ENCODE data around the gene PAPLN.
"Not testable (repeated sequence)": the region's sequence is repeated elsewhere in the genome, so short reads cannot be mapped to it uniquely, and the experiment has no call there.

Gene PAPLN, protein sequence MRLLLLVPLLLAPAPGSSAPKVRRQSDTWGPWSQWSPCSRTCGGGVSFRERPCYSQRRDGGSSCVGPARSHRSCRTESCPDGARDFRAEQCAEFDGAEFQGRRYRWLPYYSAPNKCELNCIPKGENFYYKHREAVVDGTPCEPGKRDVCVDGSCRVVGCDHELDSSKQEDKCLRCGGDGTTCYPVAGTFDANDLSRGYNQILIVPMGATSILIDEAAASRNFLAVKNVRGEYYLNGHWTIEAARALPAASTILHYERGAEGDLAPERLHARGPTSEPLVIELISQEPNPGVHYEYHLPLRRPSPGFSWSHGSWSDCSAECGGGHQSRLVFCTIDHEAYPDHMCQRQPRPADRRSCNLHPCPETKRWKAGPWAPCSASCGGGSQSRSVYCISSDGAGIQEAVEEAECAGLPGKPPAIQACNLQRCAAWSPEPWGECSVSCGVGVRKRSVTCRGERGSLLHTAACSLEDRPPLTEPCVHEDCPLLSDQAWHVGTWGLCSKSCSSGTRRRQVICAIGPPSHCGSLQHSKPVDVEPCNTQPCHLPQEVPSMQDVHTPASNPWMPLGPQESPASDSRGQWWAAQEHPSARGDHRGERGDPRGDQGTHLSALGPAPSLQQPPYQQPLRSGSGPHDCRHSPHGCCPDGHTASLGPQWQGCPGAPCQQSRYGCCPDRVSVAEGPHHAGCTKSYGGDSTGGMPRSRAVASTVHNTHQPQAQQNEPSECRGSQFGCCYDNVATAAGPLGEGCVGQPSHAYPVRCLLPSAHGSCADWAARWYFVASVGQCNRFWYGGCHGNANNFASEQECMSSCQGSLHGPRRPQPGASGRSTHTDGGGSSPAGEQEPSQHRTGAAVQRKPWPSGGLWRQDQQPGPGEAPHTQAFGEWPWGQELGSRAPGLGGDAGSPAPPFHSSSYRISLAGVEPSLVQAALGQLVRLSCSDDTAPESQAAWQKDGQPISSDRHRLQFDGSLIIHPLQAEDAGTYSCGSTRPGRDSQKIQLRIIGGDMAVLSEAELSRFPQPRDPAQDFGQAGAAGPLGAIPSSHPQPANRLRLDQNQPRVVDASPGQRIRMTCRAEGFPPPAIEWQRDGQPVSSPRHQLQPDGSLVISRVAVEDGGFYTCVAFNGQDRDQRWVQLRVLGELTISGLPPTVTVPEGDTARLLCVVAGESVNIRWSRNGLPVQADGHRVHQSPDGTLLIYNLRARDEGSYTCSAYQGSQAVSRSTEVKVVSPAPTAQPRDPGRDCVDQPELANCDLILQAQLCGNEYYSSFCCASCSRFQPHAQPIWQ

DNA sequence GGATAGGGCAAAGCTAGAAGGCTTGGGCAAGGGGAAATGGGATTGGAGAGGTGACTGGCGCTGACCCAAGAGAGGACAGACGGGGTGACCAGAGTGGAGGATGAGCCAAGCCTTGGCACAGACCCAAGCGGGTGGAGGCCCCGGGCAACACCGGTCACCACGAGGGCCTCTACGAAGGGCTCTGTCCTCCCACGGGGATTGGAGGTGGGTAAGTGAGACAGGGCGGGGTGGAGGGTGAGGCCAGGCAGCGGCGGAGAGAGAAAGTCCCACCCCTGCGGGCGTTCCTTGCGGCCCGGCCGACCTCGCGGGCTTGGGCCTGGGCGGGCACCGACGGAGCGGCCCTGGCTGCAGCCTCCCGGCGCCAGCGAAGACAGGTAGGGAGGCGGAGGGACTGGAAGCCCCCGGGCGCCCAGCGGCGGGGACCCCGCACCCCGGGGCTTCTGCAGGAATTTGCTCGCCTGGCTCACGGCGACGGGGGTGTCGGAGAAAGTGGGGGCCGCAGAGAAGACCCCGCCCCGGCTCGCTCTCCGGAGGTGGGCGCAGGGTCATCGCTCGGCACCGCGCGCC is at the start of gene PAPLN:
Gene PAPLN (plus strand): TSS at position 288 of the 567 bp plus-strand sequence. CDS start 2,273 bp downstream, outside the sequence.
- no peak for DNase-seq

DNA sequence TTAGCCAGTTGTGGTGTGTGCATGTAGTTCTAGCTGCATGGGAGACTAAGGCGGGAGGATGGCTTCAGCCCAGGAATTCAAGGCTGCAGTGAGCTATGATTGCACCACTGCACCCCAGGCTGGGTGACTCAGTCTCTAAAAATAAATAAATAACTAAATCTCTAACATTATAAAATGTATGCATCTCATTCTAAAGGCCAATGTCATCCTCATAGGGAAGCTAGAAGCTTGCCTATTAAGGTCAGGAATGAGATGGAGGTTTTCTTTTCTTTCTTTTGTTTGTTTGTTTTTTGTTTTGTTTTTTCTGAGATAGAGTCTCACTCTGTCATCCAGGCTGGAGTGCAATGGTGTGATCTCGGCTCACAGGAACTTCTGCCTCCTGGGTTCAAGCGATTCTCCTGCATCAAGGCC is 48.8 kb upstream of the PAPLN start:
- no peak for DNase-seq

DNA sequence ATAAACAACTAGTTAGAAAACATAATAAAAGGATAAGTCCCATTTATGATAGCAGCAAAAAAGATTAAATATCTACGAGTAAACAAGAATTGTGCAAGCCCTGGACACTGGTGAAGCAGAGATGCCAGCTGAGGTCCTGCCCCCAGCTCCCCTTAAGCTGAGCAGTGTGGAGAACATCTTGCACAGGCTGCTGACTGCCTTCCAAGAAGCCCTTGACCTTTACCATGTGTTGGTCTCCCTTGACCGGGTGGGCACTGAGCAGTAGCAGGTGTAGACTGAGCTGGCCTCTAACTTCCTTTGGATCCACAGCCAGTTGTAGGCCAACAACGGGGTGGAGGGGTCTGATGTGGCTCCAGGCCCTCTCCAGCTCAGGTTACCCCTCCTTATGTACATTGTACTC is 47.7 kb upstream of the PAPLN start:
- DNase-seq: no peak

DNA sequence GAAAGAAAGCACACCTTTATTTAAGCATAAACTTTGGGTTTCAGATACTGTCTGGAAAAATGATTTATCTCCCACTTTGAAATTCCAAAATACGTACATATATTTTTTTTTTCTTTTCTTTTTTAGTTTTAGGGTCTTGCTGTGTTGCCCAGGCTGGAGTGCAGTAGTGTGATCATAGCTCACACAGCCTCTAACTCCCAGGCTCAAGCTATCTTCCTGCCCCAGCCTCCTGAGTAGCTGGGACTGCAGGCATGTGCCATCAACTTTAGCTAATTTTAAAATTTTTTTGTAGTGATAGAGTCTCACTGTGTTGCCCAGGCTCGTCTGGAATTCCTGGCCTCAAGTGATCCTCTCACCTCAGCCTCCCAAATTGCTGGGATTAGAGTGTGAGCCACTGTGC is 45.9 kb upstream of the PAPLN start:
- no peak for DNase-seq

DNA sequence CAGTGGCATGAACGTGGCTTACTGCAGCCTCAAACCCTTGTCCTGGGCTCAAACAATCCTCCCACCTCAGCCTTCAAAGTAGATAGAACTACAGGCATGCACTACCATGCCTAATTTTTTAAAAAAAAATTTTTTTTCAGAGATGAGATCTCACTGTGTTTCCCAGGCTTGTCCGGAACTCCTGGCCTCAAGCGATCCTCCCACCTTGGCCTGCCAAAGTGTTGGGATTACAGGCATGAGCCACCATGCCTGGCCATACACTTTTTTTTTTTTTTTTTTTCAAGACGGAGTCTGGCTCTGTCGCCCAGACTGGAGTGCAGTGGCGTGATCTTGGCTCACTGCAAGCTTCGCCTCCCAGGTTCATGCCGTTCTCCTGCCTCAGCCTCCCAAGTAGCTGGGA is 43.0 kb upstream of the PAPLN start:
- not testable (repeated sequence) for DNase-seq

DNA sequence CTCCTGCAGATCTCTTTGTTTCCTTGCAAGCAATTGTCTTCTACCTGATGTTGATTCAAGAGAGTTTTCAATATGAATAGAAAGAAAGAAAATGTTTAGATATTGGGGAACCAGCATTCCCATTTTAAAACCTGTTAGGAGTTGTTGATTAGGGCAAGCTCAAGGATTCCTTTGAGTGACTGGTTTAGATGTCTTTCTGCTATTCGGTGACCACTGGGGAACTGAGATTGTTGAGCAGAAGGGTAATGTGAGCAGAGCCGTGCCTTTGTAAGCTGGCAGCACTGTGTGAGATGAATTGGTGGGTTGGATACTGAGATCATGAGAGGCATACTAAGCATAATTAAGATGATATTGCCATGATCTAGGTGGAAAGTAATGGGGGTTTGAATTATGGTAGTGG is 39.1 kb upstream of the PAPLN start:
- DNase-seq: no peak

DNA sequence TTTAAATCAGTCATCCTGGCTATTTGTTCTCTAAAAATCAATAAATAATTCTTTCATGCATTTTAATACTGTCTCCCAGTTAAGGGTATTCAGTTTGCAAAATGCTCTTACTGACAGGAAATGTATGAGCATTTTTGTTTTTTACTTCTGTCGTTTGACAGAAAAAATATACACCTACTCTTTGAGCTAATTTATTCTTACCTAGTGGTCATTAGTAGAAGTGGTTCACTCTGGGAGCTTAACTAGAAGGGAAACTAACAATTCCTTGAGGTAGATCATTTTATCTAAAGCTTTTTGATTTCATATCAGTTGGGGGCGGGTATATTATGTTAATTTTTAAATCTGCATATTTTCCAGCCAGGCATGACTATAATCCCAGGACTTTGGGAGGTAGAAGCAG is 33.8 kb upstream of the PAPLN start:
- DNase-seq: no peak

DNA sequence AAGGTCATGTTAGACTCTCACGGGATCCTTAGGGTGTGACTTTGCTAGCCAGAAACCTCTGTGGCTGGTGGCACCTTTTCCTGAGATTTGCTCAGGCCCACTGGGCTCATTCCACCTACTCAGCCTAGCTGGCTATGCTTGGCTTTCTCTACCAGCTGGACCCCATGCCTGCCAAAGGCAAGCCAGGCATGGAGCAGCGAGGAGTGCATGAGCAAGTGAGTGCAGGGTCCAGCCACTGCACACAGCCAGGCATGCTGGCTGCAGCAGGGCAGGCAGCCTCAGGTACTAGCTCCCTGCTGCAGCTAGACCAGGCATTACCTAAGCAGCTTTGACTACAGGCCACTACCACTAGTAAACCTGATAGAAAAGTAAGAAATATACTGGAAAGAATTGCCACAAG is 29.7 kb upstream of the PAPLN start:
- no peak for DNase-seq

DNA sequence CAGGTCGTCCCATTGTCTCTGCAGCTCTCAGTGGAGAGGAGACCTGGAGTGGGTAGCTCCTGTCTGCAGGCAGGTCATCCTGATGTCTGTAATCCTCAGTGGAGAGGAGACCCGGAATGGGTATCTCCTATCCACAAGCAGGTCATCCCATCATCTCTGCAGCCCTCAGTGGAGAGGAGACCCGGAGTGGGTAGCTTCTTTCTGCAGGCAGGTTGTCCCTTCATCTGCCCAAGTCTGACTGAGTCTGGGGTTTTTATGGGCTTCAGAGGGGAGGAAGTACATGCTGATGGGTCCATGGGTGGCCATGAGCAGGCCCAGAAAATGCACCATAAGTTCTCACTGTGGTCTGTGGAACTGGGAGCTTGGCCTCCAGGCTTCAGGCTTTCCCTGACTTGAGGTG is 28.9 kb upstream of the PAPLN start:
- DNase-seq: no peak

DNA sequence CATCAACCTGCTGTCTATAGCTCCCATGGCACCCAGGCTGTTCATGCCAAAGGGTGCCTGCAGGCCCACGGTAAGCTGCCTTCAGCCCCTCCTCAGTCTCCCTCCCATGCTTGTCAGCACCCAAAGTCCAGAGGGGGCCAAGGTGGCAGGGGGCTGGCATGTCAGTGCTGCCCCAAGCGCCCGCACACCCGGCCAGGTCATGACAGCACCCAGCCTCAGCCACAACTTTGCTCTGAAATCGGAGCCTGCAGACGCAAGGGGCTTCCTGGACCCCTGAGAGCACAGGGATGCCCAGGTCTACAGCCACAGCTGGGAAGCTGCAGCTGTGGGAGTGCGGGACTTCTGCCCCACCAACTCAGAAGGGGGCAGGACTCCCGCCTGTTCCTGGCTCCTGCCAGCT is 28.5 kb upstream of the PAPLN start:
- no peak for DNase-seq

DNA sequence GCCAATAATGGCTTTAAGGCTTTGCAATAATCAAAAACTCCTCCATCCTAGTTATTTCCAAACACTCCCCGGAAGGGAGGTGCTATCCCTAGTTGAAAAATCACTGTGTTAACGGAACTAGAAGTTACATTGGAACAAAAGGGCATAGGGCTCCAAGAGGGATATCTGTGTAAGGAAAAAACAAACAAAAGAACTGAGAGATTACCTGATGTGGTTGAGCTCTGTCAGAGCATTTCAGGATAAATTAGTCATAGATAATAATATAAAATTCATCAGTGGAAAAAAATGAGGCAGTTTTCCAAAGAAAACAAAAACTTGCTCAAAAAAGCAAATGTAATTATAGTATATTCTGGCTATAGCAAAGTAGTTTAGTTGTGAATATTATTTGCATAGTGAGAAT is 27.4 kb upstream of the PAPLN start:
- DNase-seq: no peak

DNA sequence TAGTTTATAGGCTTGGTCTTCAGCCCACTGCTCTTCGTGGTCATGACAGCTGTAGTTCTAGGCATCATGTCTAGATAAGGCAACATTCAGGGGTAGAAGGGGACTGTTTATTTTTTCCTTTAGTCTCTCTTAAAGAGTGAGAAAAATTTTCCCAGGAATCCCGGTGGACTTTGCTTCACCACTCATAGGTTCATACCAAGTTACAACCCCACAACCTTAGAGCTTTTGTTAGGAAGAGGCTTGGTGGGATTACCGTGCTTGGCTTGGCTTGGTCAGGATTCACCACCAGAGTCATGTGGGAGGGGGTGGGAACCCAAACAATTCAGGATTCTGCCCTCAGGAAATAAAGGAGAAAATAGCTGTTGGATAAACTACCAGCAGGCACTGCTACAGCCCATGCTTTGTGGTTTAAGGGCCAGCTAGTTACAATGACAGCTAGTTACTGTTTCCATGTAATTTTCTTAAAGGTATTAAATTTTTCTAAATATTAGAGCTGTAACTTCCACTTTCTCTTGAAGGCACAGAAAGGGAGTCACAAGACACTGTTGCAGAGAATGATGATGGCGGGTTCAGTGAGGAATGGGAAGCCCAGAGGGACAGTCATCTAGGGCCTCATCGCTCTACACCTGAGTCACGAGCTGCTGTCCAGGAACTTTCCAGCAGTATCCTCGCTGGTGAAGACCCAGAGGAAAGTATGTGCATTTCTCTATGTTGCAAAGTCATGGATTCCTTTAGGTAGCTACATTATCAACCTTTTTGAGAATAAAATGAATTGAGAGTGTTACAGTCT is 25.9 kb upstream of the PAPLN start:
- no peak for DNase-seq

DNA sequence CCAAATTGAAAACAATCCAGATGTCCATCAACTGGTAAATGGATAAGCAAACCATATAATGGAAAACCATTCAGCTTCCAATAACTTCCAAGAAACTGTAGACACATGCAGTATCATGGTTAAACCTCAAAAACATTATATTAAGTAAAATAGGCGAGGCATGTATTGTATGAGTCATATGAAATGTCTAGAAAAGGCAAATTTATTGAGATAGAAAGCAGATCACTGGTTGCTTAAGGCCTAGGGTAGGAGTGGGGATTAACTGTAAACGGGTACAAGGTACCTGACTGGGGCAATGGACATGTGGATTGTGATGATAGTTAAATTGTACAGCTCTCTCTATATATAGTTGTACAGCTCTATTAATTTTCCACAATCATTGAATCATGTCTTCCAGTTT is 21.3 kb upstream of the PAPLN start:
- DNase-seq: no peak

DNA sequence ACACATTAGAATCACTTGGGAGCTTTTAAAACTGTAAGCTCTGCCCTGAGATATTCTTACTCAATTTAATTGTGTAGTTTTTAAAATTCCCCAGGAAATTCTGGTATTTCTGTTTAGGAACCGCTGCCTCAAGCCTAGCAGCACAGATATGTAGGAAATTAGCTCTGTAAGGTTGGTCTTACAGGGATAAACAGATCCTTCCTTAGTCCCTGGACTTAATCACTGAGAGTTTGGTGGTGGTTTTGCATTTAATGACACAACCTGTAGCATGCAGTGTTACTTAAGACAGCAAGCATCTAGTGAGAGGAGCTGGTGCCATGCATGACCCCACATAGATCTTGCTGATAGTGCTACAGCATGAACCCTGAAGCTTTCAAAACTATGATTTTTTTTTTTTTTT is 19.9 kb upstream of the PAPLN start:
- no peak for DNase-seq

DNA sequence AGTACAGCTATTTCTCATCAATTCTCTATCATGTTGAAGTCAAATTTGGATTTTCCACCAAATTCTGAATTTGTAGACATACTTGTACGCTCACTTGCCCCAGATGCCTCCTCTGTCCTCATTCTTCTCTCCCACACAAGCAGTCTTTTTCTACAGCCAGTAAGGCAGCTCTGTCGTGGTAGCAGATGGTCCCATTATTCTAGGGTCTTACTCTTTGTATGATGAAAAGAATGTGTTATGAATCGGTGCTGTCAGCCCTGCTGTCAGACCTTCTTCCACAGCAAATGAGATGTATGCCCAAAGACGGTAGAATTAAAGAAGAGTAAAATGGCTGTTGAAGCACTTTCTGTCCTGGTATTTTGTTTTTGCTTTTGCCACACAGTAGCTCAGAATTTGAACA is 17.2 kb upstream of the PAPLN start:
- DNase-seq: no peak

DNA sequence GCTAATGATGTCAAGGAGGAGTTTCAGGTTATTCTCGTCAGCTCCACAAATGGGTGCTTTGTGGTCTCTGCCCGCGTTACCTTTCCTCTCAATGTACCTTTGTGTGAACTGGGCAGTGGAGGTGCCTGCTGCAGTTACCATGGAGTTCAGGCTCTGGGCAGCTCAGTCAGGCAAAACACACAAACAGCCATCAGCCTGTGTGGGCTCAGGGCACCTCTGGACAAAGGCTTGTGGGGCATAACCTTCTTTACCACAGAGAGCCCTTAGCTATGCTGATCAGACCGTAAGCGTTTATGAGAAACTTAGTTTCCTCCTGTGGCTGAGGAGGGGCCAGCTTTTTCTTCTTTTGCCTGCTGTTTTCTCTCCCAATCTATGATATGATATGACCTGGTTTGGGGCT is 16.7 kb upstream of the PAPLN start:
- no peak for DNase-seq

DNA sequence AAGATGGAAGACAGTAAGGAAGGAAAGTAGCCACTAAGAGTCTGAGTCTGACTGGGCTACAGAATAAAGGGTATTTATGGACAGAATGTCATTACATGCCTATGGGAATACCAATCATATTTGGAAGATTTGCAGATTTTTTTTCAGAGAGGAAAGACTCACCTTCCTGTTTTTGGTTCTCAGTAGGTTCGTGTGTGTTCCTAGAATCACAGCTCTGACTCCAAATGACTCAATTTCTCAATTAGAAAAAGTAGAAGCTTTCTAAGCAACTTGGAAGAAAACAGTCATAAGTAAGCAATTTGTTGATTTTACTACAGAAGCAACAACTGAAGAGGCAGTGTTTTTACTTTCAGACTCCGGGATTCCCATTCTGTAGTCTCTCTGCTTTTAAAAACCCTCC is 15.4 kb upstream of the PAPLN start:
- DNase-seq: no peak

DNA sequence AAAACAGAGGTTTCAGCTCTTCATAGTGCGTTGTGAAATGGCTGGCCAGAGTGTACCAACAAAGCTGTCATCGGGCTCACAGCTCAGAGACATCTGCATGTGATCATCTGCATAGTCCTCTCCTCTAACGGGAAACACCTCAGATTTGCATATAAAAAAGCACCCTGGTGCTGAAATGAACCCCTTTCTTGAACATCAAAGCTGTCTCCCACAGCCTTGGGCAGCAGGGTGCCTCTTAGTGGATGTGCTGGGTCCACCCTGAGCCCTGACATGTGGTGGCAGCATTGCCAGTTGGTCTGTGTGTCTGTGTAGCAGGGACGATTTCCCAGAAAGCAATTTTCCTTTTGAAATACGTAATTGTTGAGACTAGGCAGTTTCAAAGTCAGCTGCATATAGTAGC is 14.3 kb upstream of the PAPLN start:
- DNase-seq: no peak

DNA sequence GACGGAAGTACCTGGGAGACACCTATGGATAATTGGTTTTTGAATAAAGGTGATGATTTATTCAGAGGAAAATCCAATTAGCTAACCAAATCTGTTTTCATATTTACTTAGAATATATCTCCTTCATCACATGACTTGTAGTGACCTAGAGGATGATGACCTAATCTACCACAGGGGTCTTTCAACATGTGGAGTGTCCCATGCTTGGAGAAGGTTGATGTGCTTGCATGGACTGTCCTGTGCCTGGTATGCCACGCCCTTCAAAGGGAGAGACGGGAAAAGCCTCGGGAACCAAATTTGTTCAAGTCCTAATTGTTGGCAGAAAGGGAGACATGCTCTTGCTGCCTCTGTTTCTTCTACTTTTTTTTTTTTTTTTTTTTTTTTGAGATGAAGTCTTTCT is 11.8 kb upstream of the PAPLN start:
- no peak for DNase-seq

DNA sequence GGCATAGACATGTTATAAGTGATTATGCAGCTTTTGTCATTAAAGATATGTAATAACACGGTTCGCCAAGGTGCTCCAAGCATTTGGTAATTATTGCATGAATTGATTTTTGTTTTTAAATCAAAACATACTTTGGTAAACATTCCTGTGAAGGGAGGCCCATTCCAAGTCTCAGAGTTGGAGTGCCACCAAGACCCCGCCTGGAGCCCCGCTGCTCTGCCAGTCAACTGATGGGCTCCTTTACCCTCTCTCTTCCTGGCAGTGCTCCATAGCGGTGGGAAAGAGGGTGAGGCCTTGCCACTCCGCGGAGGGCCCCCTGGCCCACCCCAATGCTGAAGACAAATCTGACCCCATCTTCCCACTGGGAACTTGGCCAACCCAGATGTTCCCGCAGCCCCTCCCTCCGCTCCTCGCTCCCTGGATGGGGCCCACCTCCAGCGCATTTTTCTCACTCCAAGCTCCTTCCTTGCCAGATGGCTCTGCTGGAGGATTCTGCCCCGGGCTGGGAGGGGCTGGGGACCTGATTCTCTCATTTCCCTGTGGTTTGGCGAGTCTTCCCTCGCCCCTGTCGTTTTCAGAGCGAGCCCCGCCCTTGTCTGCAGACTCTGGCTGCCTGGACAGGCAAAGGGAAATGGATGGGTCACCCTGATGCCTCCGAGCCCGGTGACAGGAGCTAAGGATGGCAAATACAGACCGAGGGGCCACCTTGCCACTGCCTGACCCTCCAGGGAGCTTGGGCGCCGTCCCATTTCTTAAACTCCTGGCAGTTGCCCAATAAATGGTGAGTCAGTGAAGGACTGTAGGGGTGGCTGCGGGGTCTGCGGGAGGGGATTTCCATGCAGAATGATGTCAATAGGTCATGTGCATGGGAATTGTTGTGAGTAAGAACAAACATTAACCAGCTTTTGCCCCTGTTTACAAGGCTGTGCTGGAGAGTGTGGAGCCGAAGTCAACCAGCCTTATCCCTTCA is 9.2 kb upstream of the PAPLN start:
- no peak for DNase-seq

DNA sequence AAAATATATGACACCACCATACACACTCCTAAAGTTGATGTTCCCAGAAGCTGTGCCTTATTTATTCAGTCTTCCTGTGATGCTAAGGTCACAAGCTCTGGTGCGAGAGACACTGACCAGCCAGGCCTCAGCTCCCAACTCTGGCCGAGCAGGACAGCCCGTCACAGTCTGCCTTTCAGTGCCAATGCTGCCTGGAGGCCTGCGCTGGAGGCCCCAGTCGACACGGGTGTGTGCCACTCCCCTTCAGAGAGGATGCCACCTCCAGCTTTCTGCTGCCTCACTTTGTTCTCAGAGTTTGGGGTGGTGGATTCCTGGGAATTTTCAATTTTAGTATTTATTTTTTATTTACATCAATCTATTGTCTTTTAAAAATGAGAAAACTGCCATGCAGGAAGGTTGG is 7.3 kb upstream of the PAPLN start:
- no peak for DNase-seq

Measured in activated CD4-positive, alpha-beta T cell treated with anti-CD3 and anti-CD28 coated beads, Interleukin-2, amount 50 U/mL, for 4 hours (primary cell).